NCI-H345 treated with DMSO at 0.1 percent for 48 hours (cell line): ENCODE data around the gene TTC17.
"Not testable (repeated sequence)": the region's sequence is repeated elsewhere in the genome, so short reads cannot be mapped to it uniquely, and the experiment has no call there.

Source experiments
- DNase-seq: peaks from one replicate; lab custom pipeline; 2025; ENCODE audit not compliant: unreplicated experiment; lab: John Stamatoyannopoulos, UW

The TTC17 gene

GRCh38 chr11:43447151-43447550 lies 88.4 kb downstream of the TTC17 start:
- DNase-seq: no peak

DNA sequence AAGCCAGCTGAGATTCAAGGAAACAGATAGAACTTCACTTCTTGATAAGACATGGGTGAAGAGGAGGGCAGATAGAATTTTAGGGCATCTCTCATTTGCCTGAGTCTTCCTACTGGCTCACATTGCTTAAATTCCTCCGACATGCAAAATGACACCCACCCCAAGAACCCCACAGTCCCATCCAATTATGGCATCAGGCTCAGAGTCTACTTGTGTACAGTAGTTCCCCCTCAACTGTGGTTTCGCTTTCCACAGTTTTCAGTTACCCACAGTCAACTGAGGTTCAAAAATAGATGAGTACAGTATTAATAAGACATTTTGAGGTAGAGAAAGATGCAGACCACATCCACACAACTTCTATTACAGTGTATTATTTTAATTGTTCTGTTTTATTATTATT lies 99.8 kb downstream of the TTC17 start:
- DNase-seq: no peak

GRCh38 chr11:43459246-43459645 lies 100.5 kb downstream of the TTC17 start:
- no peak for DNase-seq

DNA sequence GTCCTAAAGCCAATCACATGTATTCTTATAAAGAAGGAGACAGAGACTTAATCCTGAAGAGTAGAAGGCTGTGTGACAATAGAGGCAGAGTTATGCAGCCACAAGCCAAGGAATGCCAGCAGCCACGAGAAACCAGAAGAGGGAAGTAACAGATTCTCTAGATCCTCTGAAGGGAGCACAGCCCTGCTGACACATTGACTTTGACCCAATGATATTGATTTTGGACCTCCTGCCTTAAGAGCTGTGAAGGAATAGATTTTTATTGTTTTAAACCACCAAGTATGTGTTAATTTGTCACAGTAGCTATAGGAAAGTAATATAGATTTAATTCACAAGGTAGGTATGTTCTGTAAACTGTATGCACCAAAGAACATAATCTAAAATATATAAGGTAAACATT lies 103.6 kb downstream of the TTC17 start:
- no peak for DNase-seq

- no peak for DNase-seq
Observed at GRCh38 chr11:43467958-43468357, 109.2 kb downstream of the TTC17 start.

DNA sequence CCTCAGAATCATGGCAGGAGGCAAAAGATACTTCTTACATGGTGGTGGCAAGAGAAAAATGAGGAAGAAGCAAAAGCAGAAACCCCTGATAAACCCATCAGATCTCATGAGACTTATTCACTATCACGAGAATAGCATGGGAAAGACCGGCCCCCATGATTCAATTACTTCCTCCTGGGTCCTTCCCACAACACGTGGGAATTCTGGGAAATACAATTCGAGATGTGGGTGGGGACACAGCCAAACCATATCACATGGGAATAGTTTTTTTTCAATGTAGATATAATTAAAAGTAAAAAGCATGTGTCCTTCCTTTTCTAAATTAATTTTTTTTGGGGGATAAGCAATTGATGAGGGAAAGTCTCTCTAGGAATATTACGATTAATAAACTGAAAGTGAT lies 118.8 kb downstream of the TTC17 start:
- not testable (repeated sequence) for DNase-seq

DNA sequence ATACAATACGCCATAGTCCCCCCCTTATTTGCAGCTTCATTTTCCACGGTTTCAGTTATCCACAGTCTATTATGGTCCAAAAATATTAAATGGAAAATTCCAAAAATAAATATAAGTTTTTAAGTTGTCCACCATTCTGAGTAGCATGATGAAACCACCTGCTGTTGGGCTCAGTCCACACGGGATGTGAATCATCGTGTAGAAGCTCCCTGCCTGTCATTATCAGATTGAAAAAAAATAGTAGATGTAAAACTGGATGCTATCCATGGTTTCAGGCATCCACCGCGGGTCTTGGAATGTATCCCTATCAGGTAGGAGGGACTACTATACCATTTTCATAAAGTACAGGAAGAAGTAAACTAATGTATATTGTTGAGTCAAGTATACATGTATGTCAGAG lies 127.4 kb downstream of the TTC17 start:
- no peak for DNase-seq

GRCh38 chr11:43489869-43490465 lies 131.2 kb downstream of the TTC17 start:
- DNase-seq: no peak

GRCh38 chr11:43492701-43493100 lies 134.0 kb downstream of the TTC17 start:
- DNase-seq: no peak

GRCh38 chr11:43493431-43493830 lies 134.7 kb downstream of the TTC17 start:
- no peak for DNase-seq

DNA sequence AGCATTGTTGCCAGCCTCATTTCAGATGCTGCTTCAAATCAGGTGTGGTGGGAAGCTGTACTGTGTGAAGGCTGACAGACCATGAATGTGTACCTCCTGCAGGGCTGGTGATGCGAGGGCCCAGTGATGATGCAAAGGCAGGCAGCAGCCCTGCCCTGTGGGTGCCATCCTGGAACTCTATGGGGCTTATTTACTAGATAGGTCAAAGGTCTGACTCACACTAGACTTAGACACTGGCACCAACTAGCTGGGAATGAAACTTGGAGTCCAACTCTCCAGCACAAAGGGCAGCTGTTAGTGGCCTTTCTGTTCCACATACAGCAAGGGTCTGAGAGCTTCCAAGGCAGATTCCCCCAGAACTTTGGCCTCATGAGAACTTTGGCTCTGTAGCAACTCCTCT lies 138.4 kb downstream of the TTC17 start:
- DNase-seq: no peak

GRCh38 chr11:43498561-43498960 lies 139.8 kb downstream of the TTC17 start:
- DNase-seq: no peak

GRCh38 chr11:43503417-43503816 lies 144.7 kb downstream of the TTC17 start:
- DNase-seq: no peak

DNA sequence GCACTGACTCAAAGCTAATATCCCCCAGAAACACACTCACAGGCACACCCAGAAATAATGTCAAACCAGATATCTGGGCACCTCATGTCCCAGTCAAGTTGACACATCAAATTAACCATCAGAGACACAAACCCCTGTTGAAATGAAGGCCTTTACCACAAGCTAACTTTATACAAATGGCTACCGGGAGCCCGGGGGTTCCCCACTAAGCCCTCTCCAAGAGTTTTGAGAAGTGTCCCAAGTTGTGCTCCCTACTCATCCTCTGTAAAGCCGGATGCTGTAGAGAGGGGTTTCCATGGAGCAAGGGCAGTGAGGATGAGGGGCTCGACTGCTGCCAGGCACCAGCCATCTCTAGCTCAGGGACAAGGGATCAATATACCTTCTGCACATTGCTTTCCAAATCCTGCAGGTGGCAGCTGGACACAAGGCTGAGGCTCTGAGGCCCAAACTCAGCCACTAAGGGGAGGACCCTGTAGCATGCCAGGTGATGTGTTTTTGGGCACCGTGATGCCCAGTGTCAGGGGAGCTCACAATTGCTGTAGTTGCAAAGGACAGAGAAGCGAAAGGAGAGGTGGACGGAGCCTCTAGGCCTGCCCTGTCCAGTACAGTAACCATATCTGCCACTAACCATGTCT lies 145.7 kb downstream of the TTC17 start:
- DNase-seq: no peak

- no peak for DNase-seq
Observed at GRCh38 chr11:43505171-43505570, 146.5 kb downstream of the TTC17 start.

DNA sequence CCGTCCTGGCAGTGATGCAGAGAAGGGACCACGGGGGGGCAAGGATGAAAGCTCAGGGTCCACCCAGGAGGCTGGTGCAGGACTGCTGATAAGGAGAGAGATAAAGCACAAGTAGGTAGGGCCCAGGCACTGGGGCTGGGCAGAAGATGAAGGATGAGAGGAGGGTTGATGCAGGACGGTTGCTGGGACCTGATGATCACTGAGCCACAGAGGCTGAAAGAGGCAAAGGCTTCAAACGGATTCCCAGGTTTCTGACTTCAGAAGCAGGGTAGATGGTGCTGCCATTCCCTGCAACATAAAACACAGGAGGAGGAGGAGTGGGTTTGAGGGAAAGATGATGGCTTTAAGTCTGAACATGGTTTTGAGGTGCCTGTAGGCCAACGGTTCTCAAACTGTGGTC lies 148.5 kb downstream of the TTC17 start:
- no peak for DNase-seq

DNA sequence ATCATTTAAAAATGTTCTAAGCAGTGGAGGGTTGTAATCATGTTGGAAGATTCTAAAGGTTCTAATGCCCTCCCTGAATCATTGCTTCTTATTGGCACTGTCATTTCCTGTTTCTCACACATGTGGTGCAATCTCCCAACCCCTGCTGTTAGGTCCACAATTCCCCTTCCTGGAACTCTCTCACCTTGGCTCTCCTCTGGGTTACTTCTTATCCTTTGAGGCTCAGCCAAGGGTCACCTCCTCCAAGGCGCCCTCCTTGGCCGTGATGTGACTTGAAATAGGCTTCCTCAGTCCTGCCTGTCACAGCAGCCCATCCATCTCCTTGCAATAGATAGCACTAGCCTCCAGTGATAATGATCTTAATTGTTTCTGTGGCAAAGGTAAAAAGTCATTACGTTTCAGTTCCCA lies 149.8 kb downstream of the TTC17 start:
- no peak for DNase-seq

DNA sequence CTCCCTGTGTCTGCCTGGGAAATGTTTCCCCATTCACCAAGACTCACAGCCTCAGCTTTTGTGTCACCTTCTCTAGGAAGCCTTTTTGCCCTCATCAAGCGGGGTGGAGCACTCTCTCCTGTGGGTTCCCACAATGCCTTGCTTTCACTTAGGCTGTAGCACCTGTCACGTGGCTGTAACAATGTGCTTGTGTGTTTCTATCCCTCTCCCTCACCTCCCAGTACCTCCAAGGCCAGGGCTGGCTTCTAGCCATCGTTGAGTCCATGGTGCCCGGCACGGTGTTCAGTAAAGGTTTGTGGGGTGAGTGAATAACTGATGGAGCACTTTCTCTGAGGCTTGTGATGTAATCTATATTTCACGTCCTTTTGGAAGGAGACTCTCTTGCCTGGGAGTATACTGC lies 153.2 kb downstream of the TTC17 start:
- no peak for DNase-seq

- DNase-seq: no peak
Observed at GRCh38 chr11:43515090-43515489, 156.4 kb downstream of the TTC17 start.

DNA sequence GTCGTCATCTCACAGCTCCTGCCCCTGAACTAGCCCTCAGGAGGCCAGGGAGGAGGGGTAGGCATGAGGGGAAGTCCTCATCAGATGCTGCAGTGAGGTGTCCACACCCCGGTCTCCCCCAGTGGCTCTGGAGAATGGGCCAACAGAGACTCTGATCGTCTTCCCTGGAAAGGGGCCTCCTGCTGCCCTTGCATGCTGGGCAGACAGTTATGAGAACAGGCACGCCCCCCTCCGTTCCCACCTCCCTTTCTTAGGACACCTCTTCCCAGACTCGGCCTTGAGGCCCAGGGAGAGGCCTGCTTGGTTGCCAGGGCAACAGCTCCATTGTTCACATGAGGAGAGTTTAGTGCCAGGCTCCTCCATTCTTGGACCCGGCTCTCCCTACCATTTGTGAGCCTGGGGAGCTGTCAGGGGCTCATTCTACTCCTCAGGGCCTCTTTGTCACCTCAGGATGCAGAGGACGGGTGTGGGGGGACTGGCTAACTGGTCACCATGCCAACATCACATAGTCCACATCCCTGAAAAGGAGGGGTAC lies 157.7 kb downstream of the TTC17 start:
- DNase-seq: no peak

DNA sequence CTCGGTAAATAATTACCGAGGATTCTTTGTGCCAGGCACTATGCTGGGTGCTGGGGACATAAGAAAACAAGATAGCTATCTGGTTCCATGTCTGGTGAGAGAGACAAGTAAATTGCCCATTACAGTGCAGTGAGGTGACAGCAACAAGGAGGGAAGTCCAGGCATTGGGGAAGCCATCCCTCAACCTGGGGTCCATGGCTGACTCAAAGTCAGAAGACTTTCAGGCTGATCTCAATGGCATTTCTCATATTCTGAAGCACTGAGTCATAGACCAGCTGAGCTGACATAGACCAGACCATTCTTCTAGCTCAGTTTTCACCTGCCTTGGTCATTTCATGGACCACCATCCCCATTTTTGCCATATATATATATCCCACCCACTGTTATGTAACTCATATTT lies 158.8 kb downstream of the TTC17 start:
- no peak for DNase-seq

DNA sequence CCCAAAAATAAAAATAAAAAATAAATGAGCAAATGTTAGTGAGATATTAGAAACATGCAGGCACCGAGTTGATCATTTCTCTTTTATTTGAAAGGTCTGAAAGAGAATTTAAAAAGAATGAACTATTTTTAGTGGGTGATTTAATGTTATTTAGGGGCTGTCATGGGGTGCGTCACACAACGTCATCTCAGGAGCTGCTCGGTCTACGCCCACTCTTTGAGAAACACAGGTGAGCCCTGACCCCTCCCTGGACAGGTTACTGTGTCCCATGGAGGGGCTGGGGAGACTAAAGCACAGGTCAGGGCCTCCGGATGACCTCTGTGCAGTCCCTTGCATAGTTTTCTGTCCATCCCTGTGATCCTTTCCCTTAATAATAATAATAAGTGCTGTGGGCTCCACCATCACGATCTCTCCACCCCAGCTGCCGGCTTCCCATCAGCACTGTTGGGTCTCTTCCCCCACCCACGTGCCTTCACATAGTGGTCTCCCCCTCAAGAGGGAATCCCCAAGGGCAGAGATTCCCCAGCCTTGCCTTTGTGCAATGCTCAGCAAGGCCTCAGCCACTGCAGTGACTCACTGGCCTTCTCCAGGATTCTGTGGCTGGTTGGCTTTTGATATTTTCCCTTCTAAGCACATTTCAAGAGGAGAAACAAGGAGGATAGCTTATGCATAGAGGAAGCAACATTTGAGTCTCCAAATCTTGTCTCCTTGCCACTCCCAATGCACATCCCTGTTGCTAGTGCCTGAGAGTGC lies 159.9 kb downstream of the TTC17 start:
- no peak for DNase-seq
